Right hindlimb (tissue), 1 donor: ENCODE results near the gene B3GAT2.
"Not testable (repeated sequence)": the region's sequence is repeated elsewhere in the genome, so short reads cannot be mapped to it uniquely, and the experiment has no call there.

Experiments used
- DNase-seq: peaks from one replicate; pipeline ENCODE4 v3.0.0-alpha.2; 2018

The B3GAT2 gene, protein sequence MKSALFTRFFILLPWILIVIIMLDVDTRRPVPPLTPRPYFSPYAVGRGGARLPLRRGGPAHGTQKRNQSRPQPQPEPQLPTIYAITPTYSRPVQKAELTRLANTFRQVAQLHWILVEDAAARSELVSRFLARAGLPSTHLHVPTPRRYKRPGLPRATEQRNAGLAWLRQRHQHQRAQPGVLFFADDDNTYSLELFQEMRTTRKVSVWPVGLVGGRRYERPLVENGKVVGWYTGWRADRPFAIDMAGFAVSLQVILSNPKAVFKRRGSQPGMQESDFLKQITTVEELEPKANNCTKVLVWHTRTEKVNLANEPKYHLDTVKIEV

DNA sequence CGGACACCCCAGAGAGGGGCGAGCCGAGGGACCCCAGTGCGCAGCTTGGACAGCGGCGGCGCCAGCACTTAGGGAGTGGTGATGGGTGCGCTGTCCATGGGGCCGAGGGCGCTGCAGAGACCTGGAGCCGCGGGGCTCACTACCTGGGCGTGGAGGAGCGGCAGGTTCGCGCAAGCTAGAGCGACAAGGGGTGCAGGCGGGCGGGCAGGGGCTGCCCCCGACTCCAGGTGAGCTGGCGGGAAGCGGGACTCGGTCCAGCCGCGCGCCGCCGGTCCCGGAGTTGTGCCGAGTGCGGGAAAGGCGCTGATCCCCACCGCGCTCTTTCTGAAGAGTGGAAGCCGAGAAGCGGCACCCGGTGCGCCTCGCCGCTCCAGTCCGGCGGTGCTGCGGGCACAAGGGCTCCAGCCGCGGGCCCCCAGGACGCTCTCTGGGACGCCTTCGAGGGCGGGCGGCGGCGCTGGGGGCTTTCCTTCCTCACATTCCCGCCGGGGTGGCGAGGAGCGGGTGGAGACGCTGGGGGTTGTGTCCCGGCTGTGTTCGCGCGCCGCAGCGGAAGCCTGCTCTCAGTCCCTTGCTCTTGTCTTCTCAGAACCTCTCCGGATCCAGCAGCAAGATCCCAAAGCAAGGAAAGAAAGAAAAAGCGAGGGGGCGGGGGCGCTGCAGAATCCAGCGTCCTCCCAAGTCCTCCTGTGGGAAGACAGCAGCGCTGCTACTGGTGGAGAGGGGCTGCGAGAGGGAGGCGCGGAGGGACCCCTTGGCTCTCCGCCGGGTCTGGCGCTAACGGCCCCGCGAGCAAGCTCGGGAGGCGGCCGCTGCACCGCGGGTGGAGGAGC is at the start of gene B3GAT2:
TSS of gene B3GAT2 (minus strand) at position 610 of the 833 bp plus-strand sequence. CDS start 631 bp downstream, outside the sequence.
- DNase-seq, result peak; percentile 65

DNA sequence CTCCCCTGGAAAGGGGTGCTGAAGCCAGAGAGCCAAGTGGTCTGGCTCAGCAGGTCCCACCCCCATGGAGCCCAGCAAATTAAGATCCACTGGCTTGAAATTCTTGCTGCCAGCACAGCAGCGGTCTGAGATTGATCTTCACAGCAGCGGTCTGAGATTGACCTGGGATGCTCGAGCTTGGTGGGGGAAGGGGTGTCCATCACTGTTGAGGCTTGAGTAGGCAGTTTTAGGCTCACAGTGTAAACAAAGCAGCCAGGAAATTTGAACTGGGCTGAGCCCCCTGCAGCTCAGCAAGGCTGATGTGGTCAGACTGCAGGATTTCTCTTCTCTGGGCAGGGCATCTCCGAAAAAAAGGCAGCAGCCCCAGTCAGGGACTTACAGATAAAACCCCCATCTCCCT is 41.3 kb upstream of the B3GAT2 start:
- DNase-seq, result no peak

DNA sequence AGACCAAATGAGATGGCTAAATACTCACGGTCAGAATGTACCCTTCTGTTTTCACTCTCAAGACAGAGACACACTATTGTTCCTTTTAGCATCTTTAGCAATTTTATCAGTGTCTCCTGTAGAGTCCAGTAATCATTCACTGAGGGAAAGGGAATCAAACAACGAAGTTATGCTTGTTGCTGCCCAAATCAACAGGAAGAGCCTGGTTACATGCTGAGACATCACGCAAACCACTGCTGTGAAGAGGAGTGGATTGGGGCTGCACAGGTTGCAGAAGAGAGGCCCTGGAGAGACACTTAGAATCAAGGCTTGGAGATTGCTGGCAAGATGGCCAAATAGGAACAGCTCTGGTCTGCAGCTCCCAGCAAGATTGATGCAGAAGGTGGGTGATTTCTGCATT is 40.5 kb upstream of the B3GAT2 start:
- DNase-seq, result no peak

DNA sequence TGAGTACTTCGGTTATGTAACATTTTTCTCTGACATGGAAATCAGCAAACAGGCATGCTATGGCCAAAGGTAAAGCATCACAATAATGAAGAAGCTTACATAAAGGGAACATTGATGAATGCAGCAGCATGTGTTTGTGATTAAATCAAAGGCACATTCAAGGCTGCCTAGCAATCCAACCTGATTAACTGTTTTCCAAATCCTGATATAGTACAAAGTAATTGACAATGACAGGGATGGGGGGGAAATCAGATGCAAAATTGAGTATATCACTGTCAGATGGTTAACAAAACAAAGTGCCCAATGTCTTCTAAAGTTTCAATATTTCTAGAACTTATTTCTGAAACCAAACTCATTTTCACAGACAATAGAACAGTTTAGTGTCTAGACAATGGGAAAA is 39.2 kb upstream of the B3GAT2 start:
- DNase-seq, result no peak

DNA sequence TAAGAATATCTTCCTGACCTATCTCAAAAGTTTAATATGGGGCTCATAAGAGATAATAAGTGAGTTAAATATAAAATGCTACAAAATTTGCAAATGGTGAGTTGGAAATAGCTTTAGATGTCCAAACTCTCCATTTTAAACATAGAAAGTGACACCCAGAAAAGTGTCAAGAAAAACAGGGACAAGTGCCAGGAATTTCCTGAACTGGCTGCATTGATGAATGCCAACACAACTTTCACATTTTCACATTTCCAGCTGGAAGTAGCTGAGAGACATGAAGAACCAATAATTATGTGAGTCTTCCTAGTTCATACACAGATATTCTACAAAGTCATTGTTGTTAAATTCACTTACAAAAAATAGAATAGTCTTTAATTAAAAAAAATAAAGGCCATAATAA is 38.6 kb upstream of the B3GAT2 start:
- DNase-seq, result no peak

DNA sequence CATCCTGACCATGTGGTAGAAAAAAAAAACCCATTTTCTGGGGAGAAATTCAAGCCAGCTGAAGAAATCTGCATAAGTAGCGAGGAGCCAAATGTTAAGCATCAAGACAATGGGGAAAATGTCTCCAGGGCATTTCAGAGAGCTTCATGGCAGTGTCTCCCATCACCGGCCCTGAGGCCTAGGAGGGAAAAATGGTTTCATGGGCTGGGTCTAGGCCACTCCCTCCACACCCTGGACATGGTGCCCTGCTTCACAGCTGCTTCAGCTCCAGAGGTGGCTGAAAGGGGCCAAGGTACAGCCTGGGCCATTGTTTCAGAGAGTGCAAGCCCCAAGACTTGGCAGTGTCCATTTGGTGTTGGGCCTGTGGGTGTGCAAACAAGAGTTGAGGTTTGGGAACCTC is 34.4 kb upstream of the B3GAT2 start:
- DNase-seq, result no peak

DNA sequence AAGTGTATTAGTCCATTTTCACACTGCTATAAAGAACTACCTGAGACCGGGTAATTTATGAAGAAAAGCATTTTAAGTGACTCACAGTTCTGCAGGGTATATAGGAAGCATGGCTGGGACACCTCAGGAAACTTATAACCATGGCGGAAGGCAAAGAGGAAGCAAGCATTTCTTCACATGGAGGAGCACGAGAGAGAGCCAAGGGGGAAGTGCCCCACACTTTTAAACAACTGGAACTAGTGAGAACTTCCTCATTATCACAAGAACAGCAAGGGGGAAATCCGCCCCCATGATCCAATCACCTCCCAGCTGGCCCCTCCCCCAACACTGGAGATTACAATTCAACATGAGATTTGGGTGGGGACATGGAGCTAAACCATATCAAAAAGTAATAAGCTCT is 28.3 kb upstream of the B3GAT2 start:
- no peak for DNase-seq

DNA sequence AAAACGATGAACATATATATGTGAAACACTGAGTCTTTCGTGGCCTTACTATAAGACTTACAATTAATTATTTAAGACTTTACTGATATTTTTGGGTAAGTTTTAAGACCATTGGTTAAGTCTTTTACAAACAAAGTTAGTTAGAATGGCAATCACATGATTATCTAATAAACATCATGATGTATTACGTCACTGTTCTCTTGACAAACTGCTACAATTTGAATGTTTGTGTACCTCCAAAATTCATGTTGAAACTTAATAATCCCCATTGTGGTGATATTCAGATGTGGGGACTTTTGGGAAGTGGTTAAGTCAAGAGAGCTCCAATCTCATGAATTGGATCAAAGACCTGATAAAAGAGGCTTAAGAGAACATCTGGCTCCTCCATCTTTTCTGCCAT is 25.9 kb upstream of the B3GAT2 start:
- no peak for DNase-seq

DNA sequence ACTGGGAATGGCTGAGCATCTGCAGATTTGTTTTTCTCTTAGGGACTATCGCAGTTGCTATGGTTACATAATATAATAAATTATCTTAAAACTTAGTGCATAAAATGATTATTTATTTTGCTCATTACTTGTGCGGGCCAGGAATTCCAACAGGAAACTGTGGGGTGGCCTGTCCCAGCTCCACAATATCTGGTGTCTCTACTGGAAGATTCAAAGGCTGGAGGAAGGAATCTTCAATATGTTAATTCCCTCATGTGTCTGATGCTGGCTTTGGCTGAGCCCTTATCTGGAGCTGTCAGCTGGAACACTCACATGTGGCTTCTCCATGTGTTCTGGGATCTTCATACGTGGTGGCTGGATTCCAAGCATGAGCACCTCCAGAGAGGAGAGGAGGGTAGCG is 23.9 kb upstream of the B3GAT2 start:
- peak; percentile 69 for DNase-seq

DNA sequence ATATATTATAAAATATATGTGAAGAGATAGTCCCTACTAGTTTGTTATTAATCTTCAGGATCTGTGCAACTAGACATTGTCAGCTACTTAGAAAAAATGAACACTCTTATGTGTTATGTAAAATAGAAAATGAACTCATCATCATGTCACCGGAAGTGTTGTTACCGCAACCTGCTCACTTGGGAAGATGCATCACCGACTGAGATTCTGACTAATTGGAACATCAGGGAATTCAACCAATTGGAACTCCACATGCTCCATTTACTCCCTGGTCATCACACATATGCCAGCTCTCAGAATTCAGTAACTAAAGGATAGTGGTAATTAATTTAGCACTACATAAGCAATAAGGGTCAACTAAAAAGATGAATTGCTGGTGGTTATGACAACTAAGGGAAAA is 16.7 kb upstream of the B3GAT2 start:
- DNase-seq, result no peak

DNA sequence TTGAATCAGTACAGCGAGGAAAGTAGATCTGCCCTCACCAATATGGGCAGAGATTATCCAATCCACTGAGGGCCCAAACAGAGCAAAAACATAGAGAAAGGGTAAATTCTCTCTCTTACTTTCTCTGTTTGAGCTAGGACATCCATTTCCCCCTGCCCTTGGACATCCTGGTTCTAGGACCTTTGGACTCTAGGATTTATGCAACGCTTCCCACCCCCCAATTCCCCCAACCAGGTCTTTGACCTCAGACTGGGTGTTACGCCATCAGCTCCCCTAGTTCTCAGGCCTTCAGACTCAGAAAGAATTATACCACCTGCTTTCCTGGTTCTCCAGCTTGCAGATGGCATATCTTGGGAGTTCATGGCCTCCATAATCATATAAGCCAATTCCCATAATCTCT is 10.2 kb upstream of the B3GAT2 start:
- no peak for DNase-seq

DNA sequence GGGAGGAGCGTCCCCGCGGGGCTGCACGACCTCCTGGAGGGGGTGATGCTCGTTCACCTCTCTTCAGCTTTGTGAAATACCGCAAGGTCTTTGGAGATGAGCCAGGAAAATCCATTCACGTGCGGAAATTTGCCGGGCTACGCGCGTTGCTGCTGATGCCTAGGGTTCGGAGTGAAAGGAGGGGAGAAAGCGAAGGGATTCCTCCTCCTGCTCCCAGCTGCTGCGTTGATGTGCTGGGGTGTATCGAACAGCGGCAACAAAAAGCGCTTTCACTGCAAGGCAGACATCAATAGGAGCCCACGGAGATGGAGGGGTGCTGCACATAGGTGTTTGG is 391 bp upstream of the B3GAT2 start:
- DNase-seq, result no peak

DNA sequence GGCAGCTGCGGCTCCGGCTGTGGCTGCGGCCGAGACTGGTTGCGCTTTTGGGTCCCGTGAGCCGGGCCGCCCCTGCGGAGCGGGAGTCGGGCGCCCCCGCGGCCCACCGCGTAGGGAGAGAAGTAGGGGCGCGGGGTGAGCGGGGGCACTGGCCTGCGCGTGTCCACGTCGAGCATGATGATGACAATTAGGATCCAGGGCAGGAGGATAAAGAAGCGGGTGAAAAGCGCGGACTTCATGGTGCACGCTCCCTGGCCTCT is 739 bp downstream of the B3GAT2 start:
- DNase-seq, result peak; percentile 29

DNA sequence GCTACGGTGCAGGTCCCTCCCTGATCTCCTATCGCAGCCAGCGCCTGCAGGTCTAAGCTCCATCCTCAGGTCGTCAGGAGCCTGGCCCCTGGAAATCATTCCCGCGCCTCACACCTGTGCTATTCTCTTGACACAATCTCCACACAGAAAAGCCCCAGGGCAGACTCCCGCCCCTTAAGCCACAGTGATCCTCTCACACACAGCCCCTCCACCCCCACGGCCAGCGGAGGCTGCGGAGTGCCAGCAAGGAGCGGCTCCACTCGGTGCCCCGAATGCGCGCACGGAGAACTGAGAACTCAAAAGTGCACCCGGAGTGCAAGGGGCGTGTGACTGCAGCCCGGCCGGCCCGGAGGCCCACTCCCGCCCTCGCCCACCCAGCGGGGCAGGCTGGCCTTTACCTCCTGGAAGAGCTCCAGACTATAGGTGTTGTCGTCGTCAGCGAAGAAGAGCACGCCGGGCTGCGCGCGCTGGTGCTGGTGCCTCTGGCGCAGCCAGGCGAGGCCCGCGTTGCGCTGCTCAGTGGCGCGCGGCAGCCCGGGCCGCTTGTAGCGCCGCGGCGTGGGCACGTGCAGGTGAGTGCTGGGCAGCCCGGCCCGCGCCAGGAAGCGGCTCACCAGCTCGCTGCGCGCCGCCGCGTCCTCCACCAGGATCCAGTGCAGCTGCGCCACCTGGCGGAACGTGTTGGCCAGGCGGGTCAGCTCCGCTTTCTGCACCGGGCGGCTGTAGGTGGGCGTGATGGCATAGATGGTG is 1.2 kb downstream of the B3GAT2 start:
- DNase-seq, result peak; percentile 87

DNA sequence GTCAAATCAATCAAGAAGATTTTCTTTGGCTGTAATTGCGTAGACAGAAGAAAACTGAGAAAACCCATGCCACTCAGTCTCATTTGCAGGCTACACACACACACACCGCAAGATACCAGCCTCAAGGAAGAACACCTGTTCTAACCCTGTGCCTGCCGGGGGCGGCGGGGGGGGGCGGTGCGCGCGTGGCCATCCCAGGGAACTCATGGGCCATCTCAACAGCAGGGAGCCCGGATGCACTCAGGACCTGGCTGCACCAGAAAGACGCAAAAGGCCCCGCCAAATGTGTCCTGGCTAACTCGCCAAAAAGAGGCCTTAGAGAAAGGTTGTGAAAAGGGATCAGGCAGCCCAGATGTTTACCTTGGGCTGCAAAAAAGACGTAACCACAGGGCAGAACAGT is 2.1 kb downstream of the B3GAT2 start:
- no peak for DNase-seq

DNA sequence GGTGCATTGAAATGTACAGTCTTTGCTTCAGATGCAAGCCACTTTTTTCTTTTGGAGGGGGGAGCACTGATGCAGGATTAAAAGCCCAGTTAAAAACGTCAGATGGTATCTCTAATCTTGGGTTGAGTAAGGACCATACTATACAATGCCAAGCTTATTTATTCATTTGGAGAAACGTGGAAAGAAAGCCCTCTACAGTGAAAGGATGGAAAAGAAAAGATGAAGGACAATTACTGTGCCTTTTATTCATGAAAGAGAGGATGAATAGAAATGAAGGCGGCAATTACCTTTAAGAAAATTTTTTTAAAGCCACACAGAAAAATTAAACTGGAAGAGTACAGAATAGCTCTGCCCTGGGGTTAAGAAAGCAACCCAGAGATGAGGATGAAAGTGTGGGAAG is 2.7 kb downstream of the B3GAT2 start:
- no peak for DNase-seq

DNA sequence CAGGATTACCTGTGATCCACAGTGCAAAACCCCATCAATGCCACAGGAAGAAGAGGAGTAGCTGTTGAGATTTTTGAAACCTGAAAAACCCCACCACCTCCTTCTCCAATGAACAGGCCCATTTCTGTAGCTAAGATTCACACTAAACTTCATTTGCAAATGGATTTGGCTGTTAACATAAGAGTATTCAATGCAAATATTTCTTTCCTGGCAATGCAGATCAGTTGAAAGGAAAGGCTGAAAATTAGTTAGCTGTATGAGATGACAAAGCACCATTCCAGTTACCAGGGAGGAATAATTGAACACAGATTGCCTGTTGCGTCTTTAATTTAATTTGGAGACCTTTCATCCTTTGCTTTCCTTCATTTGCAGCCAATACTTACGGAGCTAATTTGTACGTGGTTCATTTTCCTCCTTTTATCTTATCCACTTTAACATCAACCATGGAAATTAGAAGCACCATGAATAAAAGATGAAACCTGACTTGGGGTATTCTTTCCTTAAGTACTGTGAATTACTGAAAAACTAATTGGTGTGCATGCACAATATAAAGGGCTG is 4.2 kb downstream of the B3GAT2 start:
- DNase-seq, result no peak

DNA sequence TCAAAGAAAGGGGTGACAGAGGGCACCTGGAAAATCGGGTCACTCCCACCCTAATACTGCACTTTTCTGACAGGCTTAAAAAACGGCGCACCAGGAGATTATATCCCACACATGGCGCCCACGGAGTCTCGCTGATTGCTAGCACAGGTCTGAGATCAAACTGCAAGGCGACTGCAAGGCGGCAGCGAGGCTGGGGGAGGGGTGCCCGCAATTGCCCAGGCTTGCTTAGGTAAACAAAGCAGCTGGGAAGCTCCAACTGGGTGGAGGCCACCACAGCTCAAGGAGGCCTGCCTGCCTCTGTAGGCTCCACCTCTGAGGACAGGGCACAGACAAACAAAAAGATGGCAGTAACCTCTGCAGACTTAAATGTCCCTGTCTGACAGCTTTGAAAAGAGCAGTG is 12.5 kb downstream of the B3GAT2 start:
- not testable (repeated sequence) for DNase-seq

DNA sequence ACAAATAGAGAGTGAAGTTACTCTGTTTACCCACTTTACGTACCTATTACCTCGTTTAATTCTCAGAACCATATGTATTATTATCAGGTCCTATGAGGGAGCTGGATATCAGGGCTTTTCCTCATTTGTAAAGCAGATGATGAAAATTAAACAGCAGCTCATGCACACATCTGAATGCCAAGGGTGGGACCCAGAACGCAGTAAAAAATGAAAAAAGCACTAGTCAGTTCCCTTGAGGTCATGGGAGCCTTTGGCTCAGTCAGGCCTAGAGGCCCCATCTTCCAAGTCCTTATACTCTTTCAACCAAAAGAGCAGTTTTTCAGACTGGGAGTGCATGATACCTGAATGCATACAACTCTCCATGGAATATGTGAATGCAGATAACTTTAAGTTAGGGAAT is 23.0 kb downstream of the B3GAT2 start:
- DNase-seq, result no peak

DNA sequence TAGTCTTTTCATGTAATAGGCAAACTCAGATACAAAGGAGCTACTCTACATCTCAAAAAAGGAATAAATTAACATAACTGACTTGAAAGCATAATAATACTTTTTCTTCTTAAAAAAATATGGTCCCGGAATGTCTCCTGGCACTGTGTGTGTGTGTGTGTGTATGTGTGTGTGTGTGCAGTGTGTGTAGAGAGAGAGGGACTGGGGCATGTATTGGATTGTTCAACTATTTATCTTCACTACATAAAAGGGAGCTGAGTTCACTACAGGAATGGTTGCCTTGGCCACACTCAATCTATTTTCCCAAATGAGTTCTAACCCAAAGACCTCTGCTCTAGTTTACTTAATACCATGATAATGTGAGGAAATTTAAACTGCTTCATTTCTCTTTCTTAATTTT is 51.1 kb downstream of the B3GAT2 start:
- DNase-seq, result no peak

DNA sequence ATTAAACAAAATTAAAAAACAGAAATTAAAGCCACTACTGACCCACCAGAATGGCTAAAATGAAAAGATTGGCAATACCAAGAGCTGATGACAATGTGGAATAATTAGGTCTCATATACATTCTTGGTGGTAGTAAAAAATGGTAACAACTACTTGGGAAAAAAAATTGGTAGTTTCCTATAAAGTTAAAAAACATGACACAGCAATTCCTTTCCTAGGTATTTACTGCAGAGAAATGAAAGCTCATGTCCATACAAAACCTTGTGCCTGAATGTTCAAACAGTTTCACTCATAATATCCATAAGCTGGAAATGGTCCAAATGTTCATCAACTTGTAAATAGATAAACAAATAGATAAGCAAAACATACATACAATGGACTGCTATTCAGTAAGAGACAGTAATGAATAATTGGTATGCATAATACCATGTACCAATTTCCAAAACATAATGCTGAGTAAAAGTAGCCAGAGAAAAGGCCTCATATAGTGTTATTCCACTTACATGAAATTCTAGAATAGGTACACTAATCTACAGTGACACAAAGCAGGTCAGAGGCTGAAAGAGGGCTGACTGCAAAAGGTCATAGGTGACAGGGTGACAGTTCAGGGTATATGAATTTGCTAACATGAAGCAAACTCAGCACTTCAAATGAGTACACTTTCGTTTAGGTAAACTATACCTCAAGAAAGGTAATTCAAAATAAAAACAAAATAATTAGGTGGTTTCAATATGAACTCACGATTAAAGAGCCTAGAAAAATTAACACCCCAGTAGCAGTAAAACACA is 53.0 kb downstream of the B3GAT2 start:
- DNase-seq, result no peak

DNA sequence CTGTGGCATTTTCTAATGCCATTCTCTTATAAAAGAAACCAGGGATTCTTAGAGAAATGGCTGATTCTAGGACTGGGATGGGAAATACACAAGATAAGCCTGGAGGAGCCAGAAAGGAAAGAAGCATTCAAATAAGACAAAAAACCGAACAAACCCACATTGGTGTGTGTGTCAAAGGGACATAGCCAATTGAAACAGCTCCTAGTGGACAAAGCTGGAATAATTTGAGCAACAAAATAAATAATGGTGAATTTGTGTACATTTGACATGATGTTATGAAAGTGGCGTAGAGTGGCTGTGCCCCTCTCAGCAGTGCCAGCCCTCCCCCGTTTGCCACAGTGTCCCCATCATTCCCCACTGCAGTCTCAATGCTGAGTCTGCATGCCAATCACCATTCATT is 55.5 kb downstream of the B3GAT2 start:
- DNase-seq, result no peak

DNA sequence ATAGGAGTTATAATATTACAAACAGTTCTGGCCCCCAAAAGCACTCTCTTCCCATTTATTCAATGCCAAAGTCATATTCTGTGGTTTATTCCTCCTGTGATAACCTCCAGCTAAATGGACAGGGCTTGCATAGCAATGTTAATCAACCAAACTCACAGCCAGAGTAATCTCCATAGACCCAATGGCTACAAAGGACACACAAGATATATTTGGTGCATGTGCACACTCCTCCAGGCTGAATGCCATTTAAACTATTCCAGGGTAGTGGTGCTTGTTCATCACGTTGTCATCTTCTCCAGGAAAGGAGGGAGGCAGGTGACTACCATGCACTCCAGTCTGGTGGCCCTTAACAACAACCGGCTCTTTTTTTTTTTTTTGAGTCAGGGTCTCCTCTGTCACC is 56.8 kb downstream of the B3GAT2 start:
- DNase-seq, result no peak
